BE2C (cell line): Measurements from ENCODE around the gene TRPC6.

ENCODE experiments used
- DNase-seq: peaks from one replicate; pipeline ENCODE4 v3.0.0-alpha.2; 2020
- H3K27me3 ChIP-seq: fragments of 250-450 bp; sonication (Bioruptor Pico); 2 replicates; pipeline ENCODE4 v1.5.1; 2020; ENCODE audit warnings: mild to moderate bottlenecking
- H3K36me3 ChIP-seq: fragments of 250-450 bp; sonication (Bioruptor Pico); 2 replicates; pipeline ENCODE4 v1.5.1; 2020; ENCODE audit warnings: mild to moderate bottlenecking
- H3K4me1 ChIP-seq: fragments of 250-450 bp; sonication (Bioruptor Pico); 2 replicates; pipeline ENCODE4 v1.5.1; 2020
- H3K4me3 ChIP-seq: 2 replicates; pipeline ENCODE4 v1.5.1; 2011; ENCODE audit warnings: low read depth, low read length
- H3K9me3 ChIP-seq: fragments of 250-450 bp; sonication (Bioruptor Pico); 2 replicates; pipeline ENCODE4 v1.5.1; 2020
- TF ChIP-seq, protein P1 (sequence below): IDR thresholded peaks from 2 replicates; pipeline ENCODE4 v1.5.1; 2012; ENCODE audit warnings: mild to moderate bottlenecking, low read depth, low read length

Gene TRPC6

DNA sequence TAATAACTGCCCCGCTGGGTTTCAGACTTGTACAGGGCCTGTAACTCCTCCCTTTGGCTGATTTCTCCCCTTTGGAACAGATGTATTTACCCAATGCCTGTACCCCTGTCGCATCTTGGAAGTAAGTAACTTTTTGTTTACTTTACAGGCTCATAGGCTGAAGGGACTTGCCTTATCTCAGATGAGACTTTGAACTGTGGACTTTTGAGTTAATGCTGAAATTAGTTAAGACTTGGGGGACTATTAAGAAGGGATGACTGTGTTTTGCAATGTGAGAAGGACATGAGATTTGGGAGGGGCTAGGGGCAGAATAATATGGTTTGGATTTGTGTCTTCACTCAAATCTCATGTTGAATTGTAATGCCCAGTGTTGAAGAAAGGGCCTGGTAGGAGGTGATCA lies 62.0 kb downstream of the TRPC6 start:
- DNase-seq = no peak
- Histone ChIP-seq H3K4me3 (no peak overlapping the region), H3K27me3 (no peaks in the 10 kb centered on the region), H3K9me3 (no peaks in the 10 kb centered on the region), H3K36me3 (no peaks in the 10 kb centered on the region), H3K4me1 (no peaks in the 10 kb centered on the region)
- TF ChIP-seq, protein P1, sequence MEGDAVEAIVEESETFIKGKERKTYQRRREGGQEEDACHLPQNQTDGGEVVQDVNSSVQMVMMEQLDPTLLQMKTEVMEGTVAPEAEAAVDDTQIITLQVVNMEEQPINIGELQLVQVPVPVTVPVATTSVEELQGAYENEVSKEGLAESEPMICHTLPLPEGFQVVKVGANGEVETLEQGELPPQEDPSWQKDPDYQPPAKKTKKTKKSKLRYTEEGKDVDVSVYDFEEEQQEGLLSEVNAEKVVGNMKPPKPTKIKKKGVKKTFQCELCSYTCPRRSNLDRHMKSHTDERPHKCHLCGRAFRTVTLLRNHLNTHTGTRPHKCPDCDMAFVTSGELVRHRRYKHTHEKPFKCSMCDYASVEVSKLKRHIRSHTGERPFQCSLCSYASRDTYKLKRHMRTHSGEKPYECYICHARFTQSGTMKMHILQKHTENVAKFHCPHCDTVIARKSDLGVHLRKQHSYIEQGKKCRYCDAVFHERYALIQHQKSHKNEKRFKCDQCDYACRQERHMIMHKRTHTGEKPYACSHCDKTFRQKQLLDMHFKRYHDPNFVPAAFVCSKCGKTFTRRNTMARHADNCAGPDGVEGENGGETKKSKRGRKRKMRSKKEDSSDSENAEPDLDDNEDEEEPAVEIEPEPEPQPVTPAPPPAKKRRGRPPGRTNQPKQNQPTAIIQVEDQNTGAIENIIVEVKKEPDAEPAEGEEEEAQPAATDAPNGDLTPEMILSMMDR = no peak

DNA sequence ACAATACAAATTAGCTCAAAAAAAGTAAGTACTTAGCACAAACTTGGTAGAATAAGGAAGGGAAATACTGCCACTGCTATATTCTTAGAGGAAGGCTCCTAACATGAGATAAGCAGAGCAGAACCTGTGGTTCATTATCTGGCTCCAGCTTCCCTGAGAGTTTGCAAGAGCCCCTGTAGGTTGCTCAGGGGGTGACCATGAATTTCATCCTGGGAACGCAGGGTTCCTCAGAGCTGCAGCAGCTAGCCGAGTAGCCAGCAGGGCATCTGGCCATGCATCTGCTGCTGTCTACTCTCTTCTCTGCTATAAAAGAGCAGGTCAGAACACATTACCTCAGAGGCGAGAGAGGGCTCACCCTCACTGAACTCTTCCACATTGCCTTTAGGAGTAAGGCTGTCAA lies 67.3 kb downstream of the TRPC6 start:
- Histone ChIP-seq H3K9me3 (no peaks in the 10 kb centered on the region), H3K4me3 (no peak overlapping the region), H3K27me3 (no peaks in the 10 kb centered on the region), H3K36me3 (no peaks in the 10 kb centered on the region), H3K4me1 (no peaks in the 10 kb centered on the region)
- TF ChIP-seq, protein P1 = no peak
- DNase-seq = no peak

DNA sequence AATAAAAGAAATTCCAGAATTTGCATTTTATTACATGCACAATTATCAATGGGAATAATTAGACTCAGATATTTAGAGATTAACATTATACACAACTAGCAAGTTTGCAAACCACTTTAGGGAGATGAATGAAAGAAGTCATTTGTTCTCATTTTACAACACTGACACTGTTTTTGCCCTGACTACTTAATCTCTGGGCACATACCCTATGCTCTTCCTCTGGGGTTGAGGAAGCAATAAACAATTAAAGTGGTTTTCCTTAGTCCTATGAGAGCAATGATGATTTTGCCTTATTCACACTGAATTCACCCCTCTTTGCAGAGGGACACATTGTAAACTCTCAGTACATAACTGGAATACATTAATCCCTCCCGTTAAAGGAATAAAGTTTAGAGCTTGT lies 72.7 kb downstream of the TRPC6 start:
- H3K36me3 ChIP-seq = no peaks in the 10 kb centered on the region
- H3K4me3 ChIP-seq = no peak overlapping the region
- H3K9me3 ChIP-seq = no peaks in the 10 kb centered on the region
- no peaks in the 10 kb centered on the region for H3K27me3 ChIP-seq
- DNase-seq = no peak
- H3K4me1 ChIP-seq = no peaks in the 10 kb centered on the region
- TF ChIP-seq, protein P1 = no peak

DNA sequence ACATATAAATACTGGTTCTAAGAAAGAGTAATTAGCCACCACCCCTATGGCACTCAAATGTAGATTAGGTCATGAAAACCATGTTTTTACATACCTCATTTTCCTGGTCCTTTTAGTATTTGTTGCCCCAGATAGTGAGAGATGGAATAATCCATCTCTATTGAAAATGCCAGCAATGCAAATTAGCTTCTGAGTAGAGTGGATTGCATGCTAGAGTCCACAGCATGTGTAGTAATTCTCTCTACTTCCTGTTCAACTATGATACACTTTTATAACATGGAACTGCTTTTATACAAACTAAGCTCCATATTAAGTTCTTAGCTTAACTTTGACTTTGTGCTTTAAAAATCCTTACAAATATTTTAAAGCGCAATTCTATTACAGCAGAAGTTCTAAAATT lies 73.2 kb downstream of the TRPC6 start:
- DNase-seq = no peak
- TF ChIP-seq, protein P1 = no peak
- H3K36me3 ChIP-seq = no peaks in the 10 kb centered on the region
- no peaks in the 10 kb centered on the region for H3K27me3 ChIP-seq
- no peak overlapping the region for H3K4me3 ChIP-seq
- H3K4me1 ChIP-seq = no peaks in the 10 kb centered on the region
- H3K9me3 ChIP-seq = no peaks in the 10 kb centered on the region

DNA sequence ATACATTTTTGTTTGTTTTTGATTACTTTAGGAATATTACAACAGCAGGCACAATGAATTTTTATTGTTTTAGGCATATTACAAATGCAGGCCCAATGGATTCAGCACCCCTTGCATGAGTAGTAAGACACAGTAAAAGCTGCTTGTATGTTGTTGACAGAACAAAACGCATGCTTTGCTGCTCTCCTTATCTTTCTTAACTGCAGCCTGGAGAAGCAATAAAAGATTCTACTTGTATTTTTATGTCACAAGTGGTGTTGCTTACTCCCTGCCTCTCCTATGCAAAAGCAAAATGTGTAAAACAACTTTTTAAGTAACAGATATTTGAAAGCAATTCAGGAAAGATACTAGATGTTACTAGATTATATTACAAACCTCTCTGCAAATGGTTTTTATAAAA lies 73.9 kb downstream of the TRPC6 start:
- TF ChIP-seq, protein P1 = no peak
- no peak for DNase-seq
- no peak overlapping the region for H3K4me3 ChIP-seq

DNA sequence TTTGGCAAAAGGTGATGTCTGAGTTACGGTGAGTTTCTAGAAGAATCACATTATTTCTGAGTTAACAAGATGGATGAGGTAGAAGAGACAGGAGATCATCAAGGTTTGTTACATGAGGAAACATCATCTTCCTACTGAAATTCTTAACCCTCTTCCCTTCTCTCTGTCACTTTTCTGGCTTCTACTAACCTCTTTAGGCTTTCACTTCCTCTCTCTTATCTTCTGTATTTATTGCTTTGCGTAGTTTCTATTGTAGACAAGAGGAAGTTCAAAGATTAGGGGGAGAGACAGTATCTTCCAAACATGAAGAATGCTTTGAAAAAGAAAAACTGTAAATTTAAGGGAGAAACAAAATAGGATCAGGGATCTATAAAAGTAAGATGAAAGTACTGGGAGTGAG lies 75.4 kb downstream of the TRPC6 start:
- TF ChIP-seq, protein P1 = no peak
- Histone ChIP-seq H3K36me3 (no peaks in the 10 kb centered on the region), H3K9me3 (no peaks in the 10 kb centered on the region), H3K4me1 (no peaks in the 10 kb centered on the region), H3K4me3 (no peak overlapping the region), H3K27me3 (no peaks in the 10 kb centered on the region)
- DNase-seq = no peak

More for the DNA sequence above, 73.9 kb downstream of the TRPC6 start:
- no peaks in the 10 kb centered on the region for H3K27me3 ChIP-seq
- H3K36me3 ChIP-seq = no peaks in the 10 kb centered on the region
- no peaks in the 10 kb centered on the region for H3K9me3 ChIP-seq
- no peaks in the 10 kb centered on the region for H3K4me1 ChIP-seq
